ENCODE measurements around the gene OR5A1. TPM values are rescaled to one million over a fixed set of nuclear protein-coding genes. Genes with fewer than 3 reads are reported as not detected.

Gene OR5A1
- total RNA-seq (ENCODE audit: unreplicated experiment), result not detected
- long read RNA-seq, result 0 reads

DNA sequence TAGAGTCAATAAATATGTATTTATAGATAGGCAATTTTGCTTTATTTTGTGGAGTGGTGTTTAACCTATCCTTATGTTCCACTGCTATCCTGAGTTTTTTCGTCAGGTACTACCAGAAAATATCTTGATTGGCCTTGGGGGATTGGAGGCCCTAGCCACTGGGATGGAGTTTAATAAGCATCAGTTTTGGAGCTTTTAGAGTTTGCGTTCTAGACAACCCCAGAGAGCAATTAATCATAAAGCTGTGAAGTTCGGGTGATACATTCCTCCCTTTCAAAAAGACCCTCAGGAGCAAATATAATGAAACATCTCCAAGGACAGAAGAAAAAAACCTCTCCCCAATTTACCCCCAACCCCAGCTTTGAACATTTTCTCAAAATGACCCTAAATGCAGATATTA, at the start of gene OR5A1:
Gene OR5A1 (plus strand): TSS at position 301 of the 400 bp plus-strand sequence. CDS start 6,700 bp downstream, outside the sequence.
- Mint-ChIP-seq H3K36me3 (ENCODE audit: low read depth, unreplicated experiment) (no peaks in the 10 kb centered on the region), H3K27me3 (ENCODE audit: unreplicated experiment) (no peaks in the 10 kb centered on the region), H3K9me3 (ENCODE audit: unreplicated experiment) (no peaks in the 10 kb centered on the region), H3K4me1 (ENCODE audit: unreplicated experiment) (peaks cover 4% of the 10 kb centered on the region), H3K4me3 (ENCODE audit: unreplicated experiment) (no peak within 1 kb of the TSS), H3K27ac (ENCODE audit: unreplicated experiment) (no peak within 1 kb of the TSS)
- no peak for DNase-seq (ENCODE audit: low spot score)
- TF ChIP-seq, protein P1, sequence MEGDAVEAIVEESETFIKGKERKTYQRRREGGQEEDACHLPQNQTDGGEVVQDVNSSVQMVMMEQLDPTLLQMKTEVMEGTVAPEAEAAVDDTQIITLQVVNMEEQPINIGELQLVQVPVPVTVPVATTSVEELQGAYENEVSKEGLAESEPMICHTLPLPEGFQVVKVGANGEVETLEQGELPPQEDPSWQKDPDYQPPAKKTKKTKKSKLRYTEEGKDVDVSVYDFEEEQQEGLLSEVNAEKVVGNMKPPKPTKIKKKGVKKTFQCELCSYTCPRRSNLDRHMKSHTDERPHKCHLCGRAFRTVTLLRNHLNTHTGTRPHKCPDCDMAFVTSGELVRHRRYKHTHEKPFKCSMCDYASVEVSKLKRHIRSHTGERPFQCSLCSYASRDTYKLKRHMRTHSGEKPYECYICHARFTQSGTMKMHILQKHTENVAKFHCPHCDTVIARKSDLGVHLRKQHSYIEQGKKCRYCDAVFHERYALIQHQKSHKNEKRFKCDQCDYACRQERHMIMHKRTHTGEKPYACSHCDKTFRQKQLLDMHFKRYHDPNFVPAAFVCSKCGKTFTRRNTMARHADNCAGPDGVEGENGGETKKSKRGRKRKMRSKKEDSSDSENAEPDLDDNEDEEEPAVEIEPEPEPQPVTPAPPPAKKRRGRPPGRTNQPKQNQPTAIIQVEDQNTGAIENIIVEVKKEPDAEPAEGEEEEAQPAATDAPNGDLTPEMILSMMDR (IDR thresholded peaks at IDR 0.05; ENCODE audit: unreplicated experiment), result no peak

DNA sequence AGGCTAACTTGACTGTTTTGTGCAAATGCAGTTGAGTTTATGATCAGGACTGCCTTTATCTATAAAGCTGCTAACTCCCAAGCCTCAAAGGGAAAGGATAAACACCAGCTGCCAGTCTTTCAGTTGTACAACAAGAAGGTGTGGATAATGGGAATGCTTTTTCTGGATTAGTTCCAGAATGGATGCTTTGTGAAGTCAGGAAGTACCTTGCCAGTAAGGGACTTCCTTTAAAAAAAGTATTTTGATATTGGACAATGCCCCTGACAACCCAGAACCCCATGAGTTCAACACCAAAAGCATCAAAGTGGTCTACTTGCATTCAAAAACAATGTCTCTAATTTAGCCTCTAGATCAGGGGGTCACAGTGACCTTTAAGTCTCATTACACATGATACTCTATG, 42.1 kb upstream of the OR5A1 start:
- no peak for DNase-seq (ENCODE audit: low spot score)
- Mint-ChIP-seq H3K4me1 (ENCODE audit: unreplicated experiment) (no peaks in the 10 kb centered on the region), H3K27ac (ENCODE audit: unreplicated experiment) (no peak overlapping the region), H3K36me3 (ENCODE audit: low read depth, unreplicated experiment) (no peaks in the 10 kb centered on the region), H3K27me3 (ENCODE audit: unreplicated experiment) (peaks cover 1% of the 10 kb centered on the region), H3K9me3 (ENCODE audit: unreplicated experiment) (no peaks in the 10 kb centered on the region), H3K4me3 (ENCODE audit: unreplicated experiment) (no peak overlapping the region)
- TF ChIP-seq, protein P1 (IDR thresholded peaks at IDR 0.05; ENCODE audit: unreplicated experiment), result no peak

DNA sequence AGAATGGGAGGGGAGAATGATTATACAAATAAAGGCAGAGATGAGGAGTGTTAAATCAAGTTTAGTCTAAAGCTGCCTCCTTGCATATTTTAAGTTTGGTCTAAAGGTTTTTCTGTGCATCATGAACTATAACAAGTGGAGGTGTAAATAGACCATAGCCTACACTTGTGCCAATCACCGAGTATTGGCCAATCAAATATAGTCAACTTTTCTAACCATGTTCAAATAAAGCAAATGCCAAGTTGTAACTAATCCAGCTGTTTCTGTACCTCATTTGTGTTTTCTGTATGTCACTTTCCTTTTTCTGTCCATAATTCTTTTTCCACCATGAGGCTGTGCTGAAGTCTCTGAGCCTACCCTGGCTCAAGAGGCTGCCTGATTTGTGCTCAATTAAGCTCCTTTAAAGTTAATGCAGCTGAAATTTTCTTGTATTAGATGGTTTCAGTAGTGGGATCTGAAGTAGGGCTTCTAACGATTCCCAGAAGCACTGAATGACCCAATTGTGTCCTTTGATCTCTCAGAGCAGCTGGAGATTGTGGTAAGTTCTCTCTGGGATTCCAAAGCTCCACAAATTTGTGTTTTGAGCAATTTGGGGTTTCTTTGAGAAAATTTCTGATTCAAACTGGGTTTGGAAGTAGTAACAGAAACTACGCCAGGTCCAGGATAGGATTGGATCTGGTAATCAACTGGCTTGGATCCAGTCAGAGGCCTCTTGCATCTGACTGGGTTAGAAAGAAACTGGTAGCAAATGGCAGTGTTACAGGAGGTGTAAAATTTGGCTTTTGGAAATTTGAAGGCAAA, 35.6 kb upstream of the OR5A1 start:
- Mint-ChIP-seq H3K4me3 (ENCODE audit: unreplicated experiment) (no peak overlapping the region), H3K4me1 (ENCODE audit: unreplicated experiment) (no peaks in the 10 kb centered on the region), H3K36me3 (ENCODE audit: low read depth, unreplicated experiment) (no peaks in the 10 kb centered on the region), H3K27me3 (ENCODE audit: unreplicated experiment) (no peaks in the 10 kb centered on the region), H3K27ac (ENCODE audit: unreplicated experiment) (no peak overlapping the region), H3K9me3 (ENCODE audit: unreplicated experiment) (peaks cover 12% of the 10 kb centered on the region)
- DNase-seq (ENCODE audit: low spot score), result no peak
- TF ChIP-seq, protein P1 (IDR thresholded peaks at IDR 0.05; ENCODE audit: unreplicated experiment), result no peak

DNA sequence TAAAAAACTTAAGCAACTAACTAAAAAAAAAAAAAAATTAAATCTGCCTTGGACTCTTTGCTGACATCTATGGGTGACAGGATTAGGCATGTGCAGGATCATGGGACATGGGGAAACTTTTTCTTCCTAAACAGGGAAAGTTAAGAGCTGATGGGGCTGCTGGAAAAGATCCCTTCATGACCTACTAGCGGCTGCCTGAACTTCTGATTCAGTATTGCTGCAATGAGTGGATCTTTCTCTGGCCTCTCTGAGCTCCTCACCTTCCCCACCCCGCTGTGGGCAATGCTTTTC, 35.1 kb upstream of the OR5A1 start:
- no peaks in the 10 kb centered on the region for H3K4me1 Mint-ChIP-seq (ENCODE audit: unreplicated experiment)
- TF ChIP-seq, protein P1 (IDR thresholded peaks at IDR 0.05; ENCODE audit: unreplicated experiment), result no peak
- DNase-seq (ENCODE audit: low spot score), result no peak
- no peaks in the 10 kb centered on the region for H3K27me3 Mint-ChIP-seq (ENCODE audit: unreplicated experiment)
- H3K36me3 Mint-ChIP-seq (ENCODE audit: low read depth, unreplicated experiment), result no peaks in the 10 kb centered on the region
- no peak overlapping the region for H3K4me3 Mint-ChIP-seq (ENCODE audit: unreplicated experiment)
- H3K9me3 Mint-ChIP-seq (ENCODE audit: unreplicated experiment), result peaks cover 12% of the 10 kb centered on the region
- H3K27ac Mint-ChIP-seq (ENCODE audit: unreplicated experiment), result no peak overlapping the region

DNA sequence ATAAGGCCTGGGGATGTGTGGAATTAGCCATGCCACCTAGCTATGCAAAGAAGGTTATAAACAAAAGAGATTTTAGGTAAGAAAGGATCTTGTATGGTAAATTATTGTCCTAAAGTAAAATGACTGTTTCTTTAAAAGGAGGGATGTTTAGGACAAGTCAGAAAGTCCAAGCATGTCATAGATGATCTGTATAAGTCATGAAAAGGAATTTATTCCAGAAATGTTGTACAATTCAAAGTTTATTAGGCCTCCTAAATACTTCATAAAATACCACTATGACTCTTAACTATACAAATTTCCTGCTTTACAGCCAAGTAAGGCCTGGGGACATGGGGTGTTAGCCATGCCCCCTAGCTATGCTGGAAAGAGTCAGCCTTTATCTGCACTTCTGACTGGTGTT, 32.7 kb upstream of the OR5A1 start:
- H3K27ac Mint-ChIP-seq (ENCODE audit: unreplicated experiment), result no peak overlapping the region
- H3K27me3 Mint-ChIP-seq (ENCODE audit: unreplicated experiment), result no peaks in the 10 kb centered on the region
- no peaks in the 10 kb centered on the region for H3K4me1 Mint-ChIP-seq (ENCODE audit: unreplicated experiment)
- peaks cover 12% of the 10 kb centered on the region for H3K9me3 Mint-ChIP-seq (ENCODE audit: unreplicated experiment)
- no peak overlapping the region for H3K4me3 Mint-ChIP-seq (ENCODE audit: unreplicated experiment)
- TF ChIP-seq, protein P1 (IDR thresholded peaks at IDR 0.05; ENCODE audit: unreplicated experiment), result no peak
- DNase-seq (ENCODE audit: low spot score), result no peak
- H3K36me3 Mint-ChIP-seq (ENCODE audit: low read depth, unreplicated experiment), result no peaks in the 10 kb centered on the region

Measured in endothelial cell (in vitro differentiated cells).